NT2/D1 (cell line): ENCODE measurements around the gene LRFN2.

Source experiments
- DNase-seq: peaks from one replicate; pipeline ENCODE4 v3.0.0-alpha.2; 2011; ENCODE audit warnings: low read depth, low spot score
- H3K27me3 ChIP-seq: 2 replicates; pipeline ENCODE4 v1.6.0; 2011; ENCODE audit warnings: mild to moderate bottlenecking; ENCODE audit not compliant: insufficient read length, insufficient read depth
- H3K36me3 ChIP-seq: 2 replicates; pipeline ENCODE4 v1.6.1; 2011; ENCODE audit warnings: mild to moderate bottlenecking, low read length, mixed read lengths; ENCODE audit not compliant: insufficient read depth, insufficient read length
- H3K4me1 ChIP-seq: 2 replicates; pipeline ENCODE4 v1.5.1; 2011; ENCODE audit not compliant: insufficient read depth, insufficient read length
- H3K4me3 ChIP-seq: 2 replicates; pipeline ENCODE4 v1.5.1; 2011; ENCODE audit warnings: low read depth; ENCODE audit not compliant: insufficient read length
- H3K9ac ChIP-seq: 2 replicates; pipeline ENCODE4 v1.6.0; 2011; ENCODE audit warnings: low read depth; ENCODE audit not compliant: insufficient read length
- H3K9me3 ChIP-seq: 2 replicates; pipeline ENCODE4 v1.5.1; 2011; ENCODE audit warnings: mild to moderate bottlenecking, low read length; ENCODE audit not compliant: insufficient read depth
- SUZ12 ChIP-seq: IDR thresholded peaks from 2 replicates; pipeline ENCODE4 v1.6.1; 2011; ENCODE audit not compliant: insufficient read length, insufficient read depth; ENCODE audit errors: extremely low read depth
- YY1 ChIP-seq: IDR thresholded peaks from 2 replicates; pipeline ENCODE4 v1.6.1; 2011; ENCODE audit not compliant: insufficient read length, insufficient read depth
- ZNF274 ChIP-seq: IDR thresholded peaks from 2 replicates; pipeline ENCODE4 v1.6.1; 2011; ENCODE audit warnings: mild to moderate bottlenecking, low read depth, low read length

Gene LRFN2

DNA sequence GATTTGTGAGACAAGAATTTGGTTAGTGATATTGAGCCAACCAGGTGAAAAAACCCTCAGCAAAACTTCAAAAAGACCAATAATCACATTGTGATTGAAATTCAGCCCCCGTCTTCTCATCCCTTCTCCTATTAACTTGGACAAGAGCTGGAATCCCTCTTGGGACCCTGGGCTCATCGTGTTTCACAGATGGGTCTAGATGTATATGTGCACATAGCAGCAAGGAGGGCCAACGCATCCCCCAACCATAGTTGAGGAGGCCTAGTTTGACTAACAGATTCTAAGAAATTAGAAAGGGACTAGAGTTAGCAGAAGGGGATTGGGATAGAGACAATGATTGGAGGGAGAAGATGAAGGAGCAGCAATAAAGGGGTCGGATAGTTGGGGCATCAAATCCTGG is 19.8 kb upstream of the LRFN2 start:
- TF ChIP-seq ZNF274 (no peak), SUZ12 (no peak), YY1 (no peak)
- Histone ChIP-seq H3K9me3 (no peaks in the 10 kb centered on the region), H3K4me1 (peaks cover 3% of the 10 kb centered on the region), H3K36me3 (no peaks in the 10 kb centered on the region), H3K4me3 (no peak overlapping the region), H3K27me3 (no peaks in the 10 kb centered on the region), H3K9ac (no peak overlapping the region)
- no peak for DNase-seq

DNA sequence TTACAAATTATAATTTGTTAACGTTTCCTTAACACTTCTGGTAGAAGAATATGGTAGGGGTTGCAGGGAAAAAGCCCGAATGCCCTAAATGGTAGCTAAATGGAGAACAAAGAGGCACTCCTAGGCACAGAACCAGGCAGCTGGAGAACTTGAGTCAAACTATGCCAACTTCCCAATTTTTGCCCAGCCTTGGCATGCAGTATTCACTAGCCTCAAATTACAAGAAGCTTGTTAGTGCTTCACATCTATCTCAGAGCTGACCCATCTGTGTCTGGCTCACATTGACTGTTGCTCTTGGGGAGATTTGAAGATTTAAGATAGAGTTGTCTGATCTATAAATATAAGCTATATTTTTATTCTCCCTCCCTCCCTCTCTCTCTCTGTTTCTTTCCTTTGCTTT is 19.4 kb upstream of the LRFN2 start:
- no peaks in the 10 kb centered on the region for H3K36me3 ChIP-seq
- H3K9ac ChIP-seq, result no peak overlapping the region
- H3K4me3 ChIP-seq, result no peak overlapping the region
- DNase-seq, result no peak
- no peaks in the 10 kb centered on the region for H3K9me3 ChIP-seq
- peaks cover 3% of the 10 kb centered on the region for H3K4me1 ChIP-seq
- no peaks in the 10 kb centered on the region for H3K27me3 ChIP-seq
- TF ChIP-seq ZNF274 (no peak), YY1 (no peak), SUZ12 (no peak)

- Histone ChIP-seq H3K9me3 (no peaks in the 10 kb centered on the region), H3K9ac (no peak overlapping the region), H3K4me1 (no peaks in the 10 kb centered on the region), H3K4me3 (no peak overlapping the region), H3K27me3 (no peaks in the 10 kb centered on the region), H3K36me3 (no peaks in the 10 kb centered on the region)
- no peak for DNase-seq
- no peak for TF ChIP-seq ZNF274
- TF ChIP-seq SUZ12, result no peak
- no peak for TF ChIP-seq YY1
Observed at GRCh38 chr6:40604082-40604481, 16.9 kb upstream of the LRFN2 start.

GRCh38 chr6:40599555-40599954 is 12.4 kb upstream of the LRFN2 start:
- Histone ChIP-seq H3K36me3 (no peaks in the 10 kb centered on the region), H3K9me3 (no peaks in the 10 kb centered on the region), H3K27me3 (no peaks in the 10 kb centered on the region), H3K9ac (no peak overlapping the region), H3K4me1 (no peaks in the 10 kb centered on the region), H3K4me3 (no peak overlapping the region)
- TF ChIP-seq ZNF274 (no peak), YY1 (no peak)
- DNase-seq, result no peak

GRCh38 chr6:40598516-40598915 is 11.4 kb upstream of the LRFN2 start:
- H3K27me3 ChIP-seq, result no peaks in the 10 kb centered on the region
- TF ChIP-seq YY1 (no peak), SUZ12 (no peak), ZNF274 (no peak)

DNA sequence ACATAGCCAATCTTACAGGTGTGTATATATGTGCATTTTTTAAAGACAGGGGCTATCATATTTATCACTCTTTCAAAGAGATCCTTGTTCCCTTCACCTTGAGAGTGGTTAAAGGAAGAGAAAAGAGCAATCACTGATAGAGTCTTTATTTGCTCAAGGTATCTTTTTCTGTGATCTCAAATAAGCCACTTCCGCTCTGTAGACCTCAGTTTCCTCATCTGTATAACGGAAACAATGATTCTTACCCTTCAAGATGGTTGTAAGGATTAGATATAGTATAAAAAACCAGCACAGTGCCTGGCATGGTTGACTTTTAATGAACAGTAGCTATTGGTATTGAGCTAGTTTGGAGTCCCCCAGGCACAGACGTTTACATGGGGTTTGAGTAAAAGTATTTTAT is 10.1 kb upstream of the LRFN2 start:
- H3K9me3 ChIP-seq, result no peaks in the 10 kb centered on the region
- TF ChIP-seq YY1 (no peak), ZNF274 (no peak), SUZ12 (no peak)
- DNase-seq, result no peak
- no peaks in the 10 kb centered on the region for H3K27me3 ChIP-seq
- H3K36me3 ChIP-seq, result no peaks in the 10 kb centered on the region
- H3K4me1 ChIP-seq, result no peaks in the 10 kb centered on the region
- no peak overlapping the region for H3K4me3 ChIP-seq
- H3K9ac ChIP-seq, result no peak overlapping the region

More at GRCh38 chr6:40598516-40598915, 11.4 kb upstream of the LRFN2 start:
- Histone ChIP-seq H3K9ac (no peak overlapping the region), H3K4me3 (no peak overlapping the region), H3K36me3 (no peaks in the 10 kb centered on the region), H3K9me3 (no peaks in the 10 kb centered on the region), H3K4me1 (no peaks in the 10 kb centered on the region)
- no peak for DNase-seq

GRCh38 chr6:40588480-40588879 is 1.3 kb upstream of the LRFN2 start:
- no peak for TF ChIP-seq YY1
- no peak for TF ChIP-seq ZNF274
- TF ChIP-seq SUZ12, result no peak
- Histone ChIP-seq H3K9ac (no peak overlapping the region), H3K9me3 (no peaks in the 10 kb centered on the region), H3K4me3 (no peak overlapping the region), H3K36me3 (no peaks in the 10 kb centered on the region), H3K27me3 (peaks cover 39% of the 10 kb centered on the region), H3K4me1 (peaks cover 11% of the 10 kb centered on the region)
- no peak for DNase-seq

DNA sequence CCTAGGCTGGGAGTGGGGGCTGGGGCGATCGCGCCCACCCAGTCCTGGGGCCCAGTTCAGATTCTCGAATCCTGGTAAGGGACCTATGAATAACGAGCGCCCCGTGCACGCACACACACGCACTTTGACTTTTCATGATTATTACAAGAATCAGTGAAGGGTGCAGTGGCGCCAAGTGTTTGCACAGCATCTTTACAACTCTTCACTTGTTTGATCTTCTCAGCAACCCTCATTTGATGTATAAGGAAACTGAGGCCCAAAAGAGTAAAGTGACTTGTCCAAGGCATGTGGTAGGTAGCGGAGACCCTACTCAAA is 863 bp upstream of the LRFN2 start:
- H3K36me3 ChIP-seq, result no peaks in the 10 kb centered on the region
- TF ChIP-seq ZNF274 (no peak), YY1 (no peak), SUZ12 (no peak)
- H3K9me3 ChIP-seq, result no peaks in the 10 kb centered on the region
- H3K27me3 ChIP-seq, result peaks cover 39% of the 10 kb centered on the region
- H3K4me1 ChIP-seq, result peaks cover 11% of the 10 kb centered on the region
- H3K4me3 ChIP-seq, result no peak overlapping the region
- no peak for DNase-seq
- no peak overlapping the region for H3K9ac ChIP-seq
